ENCODE results near the gene ZNF669.
"Not testable (repeated sequence)": the region's sequence is repeated elsewhere in the genome, so short reads cannot be mapped to it uniquely, and the experiment has no call there.

GRCh38 chr1:247139557-247139956, 35.4 kb upstream of the ZNF669 start:
- TF ChIP-seq CTCF (optimal IDR thresholded peaks at IDR 0.05 in 1 of 3, IDR thresholded peaks at IDR 0.05 in 1 of 3, conservative IDR thresholded peaks at IDR 0.05 in 1 of 3; ENCODE audit: extremely low read depth in 1 of 3, insufficient read depth in 2 of 3, low read length in 3 of 3); EZH2 (IDR thresholded peaks at IDR 0.05; ENCODE audit: low read length): not testable (repeated sequence)
